ENCODE results near the gene RALGAPB. TPM values are rescaled to one million over a fixed set of nuclear protein-coding genes. Genes with fewer than 3 reads are reported as not detected.

Gene RALGAPB
- total RNA-seq, 2 donors from 2014 or later, result 23.1 to 24.4 TPM

DNA sequence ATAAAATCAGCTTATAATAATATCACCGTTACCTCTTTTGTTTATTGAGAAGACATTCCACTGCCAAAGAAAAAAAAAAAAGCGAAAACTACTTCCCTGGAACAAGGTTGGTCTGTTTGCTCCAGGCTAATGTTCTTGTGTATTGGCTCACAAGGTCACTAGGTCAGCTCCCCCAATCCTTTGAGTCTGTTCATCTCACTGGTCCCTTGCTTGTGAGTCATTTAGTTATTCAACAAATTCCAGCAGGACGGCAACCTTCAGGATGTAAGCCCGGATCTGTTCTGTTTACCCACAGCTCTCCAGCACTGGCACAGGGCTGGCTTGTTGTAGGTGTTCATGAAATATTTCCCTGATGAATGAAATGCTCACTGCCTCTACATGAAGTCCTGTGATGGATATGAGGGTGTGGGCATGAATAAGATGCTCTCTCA lies 132.2 kb downstream of the RALGAPB start:
- TF ChIP-seq POLR2A (IDR thresholded peaks at IDR 0.05) (no peak), CTCF (IDR thresholded peaks at IDR 0.05) (no peak)
- Histone ChIP-seq H3K4me1 (peaks cover 2% of the 10 kb centered on the region), H3K27me3 (no peaks in the 10 kb centered on the region), H3K36me3 (replicated peaks in 1 of 2; ENCODE audit: insufficient read depth in 1 of 2, low read depth in 2 of 2) (no peaks in the 10 kb centered on the region), H3K4me3 (no peak overlapping the region), H3K27ac (no peak overlapping the region), H3K9me3 (no peaks in the 10 kb centered on the region)
- WGBS, 2 donors, result 16 to 20% methylated on average over 4 of the region's 4 CpGs
- DNase-seq (no peak), ATAC-seq (no peak)
- intact Hi-C loops (cut with DNase I), result no loop called here

- Histone ChIP-seq H3K27me3 (no peaks in the 10 kb centered on the region), H3K9me3 (no peaks in the 10 kb centered on the region), H3K4me3 (no peak overlapping the region), H3K4me1 (no peaks in the 10 kb centered on the region), H3K36me3 (replicated peaks in 1 of 2; ENCODE audit: insufficient read depth in 1 of 2, low read depth in 2 of 2) (no peaks in the 10 kb centered on the region), H3K27ac (no peak overlapping the region)
- TF ChIP-seq POLR2A (IDR thresholded peaks at IDR 0.05) (no peak), CTCF (IDR thresholded peaks at IDR 0.05) (no peak)
- ATAC-seq (no peak), DNase-seq (no peak)
- 34 to 39% methylated on average over 7 to 12 of the region's 12 CpGs for WGBS, 2 donors
- intact Hi-C loops (cut with DNase I), result no loop called here
These were observed 134.7 kb downstream of the RALGAPB start for GRCh38 chr20:38607351-38607750.

DNA sequence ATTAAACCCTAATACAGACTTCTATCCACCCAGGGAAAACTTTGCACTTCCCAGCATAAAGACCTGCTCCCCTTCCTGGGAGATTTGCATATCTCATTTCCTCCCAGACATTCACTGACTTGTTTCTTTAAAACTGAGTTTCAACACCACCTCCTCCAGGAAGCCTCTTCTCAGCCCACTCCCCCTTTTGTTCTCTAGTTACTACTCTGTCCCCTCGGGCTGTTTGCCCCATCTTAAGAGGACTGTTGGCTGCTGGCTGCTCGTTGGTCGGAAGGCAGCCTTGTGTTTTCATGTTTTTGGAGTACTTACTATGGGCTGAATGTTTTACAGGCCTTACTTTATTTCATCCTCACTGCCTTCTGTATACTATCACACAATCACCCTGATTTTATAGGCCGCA lies 135.5 kb downstream of the RALGAPB start:
- Histone ChIP-seq H3K4me1 (no peaks in the 10 kb centered on the region), H3K9me3 (no peaks in the 10 kb centered on the region), H3K27me3 (no peaks in the 10 kb centered on the region), H3K4me3 (no peak overlapping the region), H3K27ac (no peak overlapping the region), H3K36me3 (replicated peaks in 1 of 2; ENCODE audit: insufficient read depth in 1 of 2, low read depth in 2 of 2) (no peaks in the 10 kb centered on the region)
- TF ChIP-seq CTCF (IDR thresholded peaks at IDR 0.05) (no peak), POLR2A (IDR thresholded peaks at IDR 0.05) (no peak)
- DNase-seq, result no peak
- intact Hi-C loops (cut with DNase I), result no loop called here
- ATAC-seq, result no peak
- WGBS, 2 donors, result 77 to 83% methylated on average over 4 of the region's 4 CpGs

- 72 to 81% methylated on average over 4 of the region's 4 CpGs for WGBS, 2 donors
- H3K27me3 ChIP-seq, result no peaks in the 10 kb centered on the region
These were observed 137.2 kb downstream of the RALGAPB start for GRCh38 chr20:38609815-38610214.

More at GRCh38 chr20:38609815-38610214, 137.2 kb downstream of the RALGAPB start:
- intact Hi-C loops (cut with DNase I), result no loop called here
- no peak overlapping the region for H3K27ac ChIP-seq
- no peaks in the 10 kb centered on the region for H3K9me3 ChIP-seq
- no peak for TF ChIP-seq POLR2A (IDR thresholded peaks at IDR 0.05)
- no peak for TF ChIP-seq CTCF (IDR thresholded peaks at IDR 0.05)
- no peak overlapping the region for H3K4me3 ChIP-seq
- ATAC-seq (no peak), DNase-seq (no peak)
- no peaks in the 10 kb centered on the region for H3K4me1 ChIP-seq
- no peaks in the 10 kb centered on the region for H3K36me3 ChIP-seq (replicated peaks in 1 of 2; ENCODE audit: insufficient read depth in 1 of 2, low read depth in 2 of 2)

Measured in body of pancreas (tissue), 4 donors.